Aorta (tissue), 5 donors: ENCODE data around the gene LYPD1. TPM values are rescaled to one million over a fixed set of nuclear protein-coding genes. Genes with fewer than 3 reads are reported as not detected.

Experiments
- ATAC-seq: fragments of 200-7000 bp; cut with Tn5 transposase; one replicate; pipeline ENCODE4 v1.9.1; 2022; ENCODE audit warnings: moderate library complexity; ENCODE audit not compliant: low FRiP score
- DNase-seq, 2 donors: peaks; one replicate each; pipeline ENCODE4 v3.0.0-alpha.2; 2020
- H3K27ac ChIP-seq, 2 donors: one replicate each; pipeline ENCODE4 v1.5.1; 2013; ENCODE audit warnings: low read length in 2 of 2, mild to moderate bottlenecking in 2 of 2, moderate library complexity in 2 of 2, control low read depth in 1 of 2, inconsistent platforms in 1 of 2, low read depth in 1 of 2
- H3K27me3 ChIP-seq, 2 donors: one replicate each; pipeline ENCODE4 v1.6.1; 2013; ENCODE audit warnings: control low read depth in 1 of 2, low read length in 1 of 2, mild to moderate bottlenecking in 1 of 2, moderate library complexity in 1 of 2; ENCODE audit not compliant: insufficient read depth in 2 of 2, control insufficient read depth in 1 of 2
- H3K36me3 ChIP-seq, 2 donors: one replicate each; pipeline ENCODE4 v1.6.1; 2013; ENCODE audit warnings: control low read depth in 1 of 2, low read length in 1 of 2, mild to moderate bottlenecking in 1 of 2; ENCODE audit not compliant: insufficient read depth in 2 of 2, control insufficient read depth in 1 of 2
- H3K4me1 ChIP-seq, 2 donors: one replicate each; pipeline ENCODE4 v1.6.1; 2013; ENCODE audit warnings: low read length in 2 of 2, control low read depth in 1 of 2, mild to moderate bottlenecking in 1 of 2, moderate library complexity in 1 of 2; ENCODE audit not compliant: insufficient read depth in 2 of 2, control insufficient read depth in 1 of 2
- H3K4me3 ChIP-seq, 2 donors: one replicate each; pipeline ENCODE4 v1.5.1; 2013; ENCODE audit warnings: low read length in 2 of 2, control low read depth in 1 of 2, mild to moderate bottlenecking in 1 of 2
- H3K9me3 ChIP-seq: one replicate; pipeline ENCODE4 v1.6.1; 2013; ENCODE audit warnings: mild to moderate bottlenecking, low read length; ENCODE audit not compliant: control insufficient read depth
- WGBS, 2 donors: extraction: QIAGEN DNeasy Blood & Tissue Kit; methylation state at CpG; one replicate each; pipeline ENCODE4 v1.1.7; 2013; 5-methylcytosine and 5-hydroxymethylcytosine counted together
- intact Hi-C, 2 donors: fragments of 100-400 bp; cut with DNase I; formaldehyde crosslinking; loops; one replicate each; pipeline versions ENCODE4 v1.14.2 to v1.15.0; 2022
- polyA plus RNA-seq, 2 donors: library from polyadenylated mRNA; stranded (reverse); fragments of 200-250 nt; gene quantifications; one replicate each; pipeline ENCODE4 v1.2.3, GENCODE V29; 2013
- total RNA-seq, 2 donors: library from RNA; stranded (reverse); fragmentation: NEBNext Ultra II Directional; extraction: Animal tissue kit (Norgen Biotek cat#: 25700); gene quantifications; one replicate each; pipeline ENCODE4 v1.2.1, GENCODE V29; 2021
- donor health status: healthy with polysubstance abuse.
- donor health status: Bipolar disorder and iron deficiency.
- donor health status: DM: no; HTN: no; CAD: no.
- donor health status: DM: no; HTN: no; CAD: no.
- donor health status: DM: yes; HTN: yes; CAD: no.

Gene LYPD1
- total and polyA plus RNA-seq, 4 donors, result 0.49 to 1.2 TPM; not detected in 2

DNA sequence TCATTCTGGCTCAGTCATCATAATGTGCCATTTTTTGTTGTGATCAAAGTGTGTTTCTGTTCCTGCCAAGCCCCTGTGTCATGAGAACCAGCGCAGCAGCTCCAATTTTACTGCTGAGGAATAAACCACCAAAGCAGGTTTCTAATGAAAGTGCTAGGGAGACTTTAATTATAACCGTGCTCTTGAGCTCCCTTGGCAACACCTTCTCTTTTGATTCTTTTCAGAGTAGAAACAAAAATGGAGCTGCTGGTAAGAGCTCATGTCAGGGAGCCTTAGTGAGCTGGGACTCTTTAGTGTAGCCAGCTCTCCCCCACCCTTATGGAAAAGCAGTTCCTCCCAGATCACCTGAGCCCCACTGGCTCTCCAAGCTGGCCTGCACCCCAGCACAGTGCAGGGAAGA is 74.3 kb downstream of the LYPD1 start:
- DNase-seq, result no peak
- H3K4me1 ChIP-seq, result no peaks in the 10 kb centered on the region
- no peaks in the 10 kb centered on the region for H3K36me3 ChIP-seq
- no peak for ATAC-seq
- 73 to 76% methylated on average over 2 of the region's 2 CpGs for WGBS, 2 donors
- no peak overlapping the region for H3K27ac ChIP-seq
- intact Hi-C loops, result no loop called here
- H3K9me3 ChIP-seq, result peaks cover 4% of the 10 kb centered on the region
- no peaks in the 10 kb centered on the region for H3K27me3 ChIP-seq
- H3K4me3 ChIP-seq, result no peak overlapping the region

DNA sequence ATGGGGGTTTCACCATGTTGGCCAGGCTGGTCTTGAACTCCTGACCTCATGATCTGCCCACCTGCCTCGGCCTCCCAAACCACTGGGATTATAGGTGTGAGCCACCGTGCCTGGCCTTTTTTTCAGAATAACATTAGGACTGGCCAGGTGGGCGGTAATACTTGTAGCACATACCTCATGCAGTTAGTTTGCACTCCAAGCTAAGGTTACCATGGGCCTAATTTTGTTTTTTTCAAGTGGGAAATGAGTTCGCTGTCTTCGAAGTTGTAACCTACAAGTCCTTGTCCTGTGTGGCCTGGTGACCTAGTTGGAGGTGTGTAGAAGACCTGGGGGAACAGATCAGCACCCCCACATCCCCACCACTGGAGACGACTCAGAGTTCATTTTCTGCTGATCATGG is 74.8 kb downstream of the LYPD1 start:
- Histone ChIP-seq H3K4me1 (no peaks in the 10 kb centered on the region), H3K36me3 (no peaks in the 10 kb centered on the region), H3K27me3 (no peaks in the 10 kb centered on the region), H3K4me3 (no peak overlapping the region), H3K9me3 (peaks cover 4% of the 10 kb centered on the region), H3K27ac (no peak overlapping the region)
- 75 to 79% methylated on average over 6 of the region's 6 CpGs for WGBS, 2 donors
- intact Hi-C loops, result no loop called here
- no peak for ATAC-seq
- no peak for DNase-seq
